Fibroblast of pulmonary artery (primary cell): ENCODE data around the gene WWP2.
"Not testable (repeated sequence)": the region's sequence is repeated elsewhere in the genome, so short reads cannot be mapped to it uniquely, and the experiment has no call there.

Experiments
- DNase-seq: peaks from one replicate; pipeline ENCODE4 v3.0.0-alpha.2; 2010; ENCODE audit warnings: low read depth
- H3K4me3 ChIP-seq: replicated peaks from 2 replicates; pipeline ENCODE4 v1.5.1; 2011; ENCODE audit warnings: low read depth, mild to moderate bottlenecking, control low read depth, low read length, moderate library complexity
- TF ChIP-seq, protein P1 (sequence below): IDR thresholded peaks from 2 replicates; pipeline ENCODE4 v1.5.1; 2011; ENCODE audit warnings: mild to moderate bottlenecking, control low read depth, low read length, inconsistent platforms; ENCODE audit errors: missing control alignments

WWP2 gene

DNA sequence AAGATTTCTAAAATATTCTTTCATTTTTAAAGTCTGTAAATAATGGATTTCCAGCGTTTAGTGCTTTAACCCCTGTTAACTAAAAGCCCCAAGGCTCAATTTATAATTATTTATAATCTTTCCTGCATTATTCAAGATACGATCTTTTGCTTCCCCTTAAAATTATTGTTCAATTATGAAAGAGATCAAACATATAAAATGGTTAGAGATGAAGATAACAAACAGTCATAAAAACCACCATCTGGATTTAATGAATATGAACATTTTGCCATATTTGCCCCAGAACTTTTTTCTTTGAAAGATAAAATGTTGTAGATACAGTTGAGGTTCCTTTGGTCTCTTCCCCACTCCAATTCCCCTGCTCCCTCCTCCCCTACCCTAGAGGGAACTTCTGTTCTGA is 17.6 kb downstream of the WWP2 start:
- DNase-seq, result no peak
- TF ChIP-seq, protein P1, sequence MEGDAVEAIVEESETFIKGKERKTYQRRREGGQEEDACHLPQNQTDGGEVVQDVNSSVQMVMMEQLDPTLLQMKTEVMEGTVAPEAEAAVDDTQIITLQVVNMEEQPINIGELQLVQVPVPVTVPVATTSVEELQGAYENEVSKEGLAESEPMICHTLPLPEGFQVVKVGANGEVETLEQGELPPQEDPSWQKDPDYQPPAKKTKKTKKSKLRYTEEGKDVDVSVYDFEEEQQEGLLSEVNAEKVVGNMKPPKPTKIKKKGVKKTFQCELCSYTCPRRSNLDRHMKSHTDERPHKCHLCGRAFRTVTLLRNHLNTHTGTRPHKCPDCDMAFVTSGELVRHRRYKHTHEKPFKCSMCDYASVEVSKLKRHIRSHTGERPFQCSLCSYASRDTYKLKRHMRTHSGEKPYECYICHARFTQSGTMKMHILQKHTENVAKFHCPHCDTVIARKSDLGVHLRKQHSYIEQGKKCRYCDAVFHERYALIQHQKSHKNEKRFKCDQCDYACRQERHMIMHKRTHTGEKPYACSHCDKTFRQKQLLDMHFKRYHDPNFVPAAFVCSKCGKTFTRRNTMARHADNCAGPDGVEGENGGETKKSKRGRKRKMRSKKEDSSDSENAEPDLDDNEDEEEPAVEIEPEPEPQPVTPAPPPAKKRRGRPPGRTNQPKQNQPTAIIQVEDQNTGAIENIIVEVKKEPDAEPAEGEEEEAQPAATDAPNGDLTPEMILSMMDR, result no peak
- H3K4me3 ChIP-seq, result no peak overlapping the region

DNA sequence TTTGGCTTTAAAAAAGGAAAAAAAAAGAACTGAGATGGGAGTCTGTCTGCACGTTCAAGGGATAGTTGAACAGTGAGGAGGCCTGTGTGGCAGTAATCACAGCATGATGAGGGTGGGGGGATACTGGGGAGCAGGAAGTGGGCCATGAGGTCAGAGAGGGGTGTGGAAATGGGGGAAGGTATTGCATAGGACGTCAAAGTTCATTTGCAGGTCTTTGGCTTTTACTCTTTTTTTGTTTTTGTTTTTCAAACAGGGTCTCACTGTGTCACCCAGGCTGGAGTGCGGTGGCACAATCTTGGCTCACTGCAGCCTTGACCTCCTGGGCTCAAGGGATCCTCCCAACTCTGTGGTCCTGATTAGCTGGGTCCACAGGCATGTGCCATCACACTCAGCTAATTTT is 19.0 kb downstream of the WWP2 start:
- no peak overlapping the region for H3K4me3 ChIP-seq
- TF ChIP-seq, protein P1, result no peak
- DNase-seq, result no peak

DNA sequence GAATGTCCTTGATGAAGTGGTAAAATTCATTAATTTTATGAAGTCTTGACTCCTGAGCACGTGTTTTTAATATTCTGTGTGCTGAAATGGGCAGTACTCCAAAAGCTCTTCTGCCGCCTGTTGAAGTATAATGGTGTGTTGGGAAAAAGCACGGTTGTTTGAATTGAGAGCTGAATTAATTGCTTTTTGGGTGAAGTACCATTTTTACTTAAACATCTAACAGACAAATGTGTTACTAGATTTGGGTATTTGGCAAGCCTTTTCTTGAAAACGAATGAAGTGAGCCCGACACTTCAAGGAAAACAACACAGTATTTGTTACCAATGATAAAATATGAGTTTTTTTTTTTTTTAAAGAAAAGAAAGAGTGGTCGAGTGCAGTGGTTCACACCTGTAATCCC is 22.5 kb downstream of the WWP2 start:
- TF ChIP-seq, protein P1, result no peak
- DNase-seq, result no peak
- no peak overlapping the region for H3K4me3 ChIP-seq

DNA sequence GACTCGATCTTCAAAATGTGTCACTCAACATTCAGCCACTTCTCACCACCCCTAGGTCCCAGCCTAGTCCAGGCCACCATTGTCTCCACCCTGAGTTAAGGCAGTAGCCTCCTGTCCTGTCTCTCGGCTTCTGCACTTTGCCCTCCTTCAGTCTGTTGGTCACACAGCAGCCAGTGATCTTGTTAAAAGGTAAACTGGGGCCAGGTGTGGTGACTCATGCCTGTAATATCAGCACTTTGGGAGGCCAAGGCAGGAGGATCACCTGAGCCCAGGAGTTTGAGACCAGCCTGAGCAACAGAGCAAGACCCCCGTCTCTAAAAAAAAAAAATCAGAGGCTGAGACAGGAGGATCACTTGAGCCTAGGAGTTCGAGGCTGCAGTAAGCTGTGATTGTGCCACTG is 25.8 kb downstream of the WWP2 start:
- no peak for DNase-seq
- no peak overlapping the region for H3K4me3 ChIP-seq
- TF ChIP-seq, protein P1, result no peak

DNA sequence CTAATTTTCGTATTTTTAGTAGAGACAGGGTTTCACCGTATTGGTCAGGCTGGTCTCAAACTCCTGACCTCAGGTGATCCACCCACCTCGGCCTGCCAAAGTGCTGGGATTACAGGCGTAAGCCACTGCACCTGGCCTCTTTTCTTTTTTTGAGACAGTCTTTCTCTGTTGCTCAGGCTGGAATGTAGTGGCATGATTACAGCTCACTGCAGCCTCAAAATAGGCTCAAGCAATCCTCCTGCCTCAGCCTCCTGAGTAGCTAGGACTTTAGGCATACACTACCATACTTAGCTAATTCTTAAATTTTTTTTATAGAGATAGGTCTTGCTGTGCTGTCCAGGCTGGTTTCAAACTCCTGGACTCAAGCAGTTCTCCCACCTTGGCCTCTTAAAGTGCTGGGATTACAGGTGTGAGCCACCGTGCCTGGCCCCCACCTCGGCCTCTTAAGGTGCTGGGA is 29.3 kb downstream of the WWP2 start:
- H3K4me3 ChIP-seq, DNase-seq: not testable (repeated sequence)

DNA sequence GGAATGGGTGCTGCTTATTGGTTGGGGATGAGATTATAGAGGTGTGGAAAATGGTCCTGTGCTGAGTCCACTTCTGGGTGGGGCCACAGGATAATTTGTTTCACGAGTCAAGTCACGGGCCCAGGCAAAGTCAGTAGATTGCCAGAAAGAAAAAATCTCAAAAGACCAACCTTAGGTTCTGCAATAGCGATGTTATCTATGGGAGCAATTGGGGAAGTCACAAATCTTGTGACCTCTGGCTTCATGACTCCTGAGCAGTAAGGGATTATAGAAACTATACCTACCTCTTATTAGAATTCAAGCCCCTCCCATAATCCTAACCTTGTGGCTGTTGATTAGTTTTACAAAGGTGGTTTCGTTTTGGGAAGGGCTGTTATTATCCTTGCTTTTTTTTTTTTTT is 31.4 kb downstream of the WWP2 start:
- DNase-seq, result no peak

DNA sequence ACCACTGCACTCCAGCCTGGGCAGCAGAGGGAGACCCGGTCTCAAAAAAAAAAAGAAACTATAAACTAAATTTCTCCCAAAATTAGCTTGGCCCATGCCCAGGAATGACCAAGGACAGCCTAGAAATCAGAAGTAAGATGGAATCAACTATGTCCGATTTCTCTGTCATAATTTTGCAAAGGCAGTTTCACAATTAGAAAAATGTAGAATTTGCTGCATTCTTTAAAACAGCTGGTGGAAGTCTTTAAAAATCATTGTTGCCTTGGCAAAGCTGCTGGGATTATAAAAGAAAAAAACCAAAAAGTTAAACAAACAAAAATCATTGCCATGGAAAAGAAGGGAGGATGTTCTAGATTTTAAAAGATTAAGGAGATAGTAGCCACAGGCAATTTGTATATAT is 32.4 kb downstream of the WWP2 start:
- TF ChIP-seq, protein P1, result no peak
- no peak for DNase-seq
- H3K4me3 ChIP-seq, result no peak overlapping the region

More for the DNA sequence above, 31.4 kb downstream of the WWP2 start:
- H3K4me3 ChIP-seq, result no peak overlapping the region
- TF ChIP-seq, protein P1, result no peak
